ENCODE data around the gene CDK5. TPM values are rescaled to one million over a fixed set of nuclear protein-coding genes. Genes with fewer than 3 reads are reported as not detected.

CDK5 gene
- total RNA-seq, 1 experiment from 2014 or later: 23.8 TPM

DNA sequence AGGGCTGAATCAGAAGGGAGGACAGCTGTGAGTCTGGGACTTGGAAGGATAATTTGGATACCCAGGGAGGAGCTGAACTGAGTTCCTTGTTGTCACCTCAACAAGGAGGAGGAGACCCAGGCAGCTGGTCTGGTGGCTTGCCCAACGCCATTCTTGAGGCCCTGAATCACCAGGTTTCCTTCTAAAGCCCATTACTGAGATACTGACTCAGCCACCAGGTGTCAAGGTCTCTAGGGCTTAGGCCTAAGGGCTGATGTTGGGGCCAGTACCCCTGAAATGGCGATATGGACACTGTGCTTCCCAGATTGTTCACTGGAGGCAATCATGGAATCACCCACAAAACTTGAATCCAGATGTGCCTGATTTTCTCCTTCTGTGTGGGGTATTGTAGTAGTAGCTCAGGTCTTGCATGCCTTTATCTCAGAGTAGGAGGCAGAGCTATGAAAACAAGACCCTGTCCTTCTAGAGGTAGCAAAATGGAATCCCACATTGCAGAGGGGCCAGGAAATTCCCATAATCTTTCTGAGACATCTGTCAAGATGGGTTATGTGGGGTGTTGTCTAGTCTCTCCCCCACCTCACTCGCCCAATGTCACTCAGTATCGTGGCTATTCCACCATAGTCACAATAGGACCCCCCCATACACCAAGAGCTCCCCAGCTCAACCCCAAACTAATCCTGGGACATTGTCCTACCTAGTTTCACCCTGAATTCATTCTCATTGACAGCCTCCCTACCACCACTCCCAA, 31.6 kb downstream of the CDK5 start:
- Histone ChIP-seq H3K4me3 (ENCODE audit: low read depth, low read length) (no peak overlapping the region), H3K27me3 (replicated peaks; ENCODE audit: control insufficient read depth, insufficient read depth, low read length) (no peaks in the 10 kb centered on the region), H3K4me1 (peaks cover 30% of the 10 kb centered on the region), H3K9me3 (no peaks in the 10 kb centered on the region), H3K36me3 (ENCODE audit: control insufficient read depth, insufficient read depth, low read length) (no peaks in the 10 kb centered on the region)
- TF ChIP-seq CTCF (IDR thresholded peaks at IDR 0.05; ENCODE audit: insufficient read depth in 1 of 2, low read depth in 1 of 2, low read length in 1 of 2, severe bottlenecking in 1 of 2, unreplicated experiment in 1 of 2): no peak
- Mint-ChIP-seq H3K27ac (ENCODE audit: unreplicated experiment) (peak overlapping the region; percentile 99), H3K9me3 (ENCODE audit: unreplicated experiment) (no peaks in the 10 kb centered on the region), H3K36me3 (ENCODE audit: insufficient read depth, unreplicated experiment) (peaks cover 15% of the 10 kb centered on the region), H3K4me3 (ENCODE audit: unreplicated experiment) (peak overlapping the region; percentile 87), H3K4me1 (ENCODE audit: low read depth, unreplicated experiment) (peaks cover 37% of the 10 kb centered on the region), H3K27me3 (ENCODE audit: insufficient read depth, unreplicated experiment) (peaks cover 2% of the 10 kb centered on the region)
- intact Hi-C loops (cut with micrococcal nuclease; ENCODE audit: unreplicated experiment): no loop called here
- BruUV-seq (replicated peaks): no TSS peak
- no peak for DNase-seq
- CTCF ChIA-PET: no interaction called here
- POLR2A ChIA-PET: interaction anchor here (1.0 kb wide), 1 partner anchor 55 kb away, joined by 3 read pairs; the partner anchor contains the start of gene FASTK

GRCh38 chr7:151024435-151025056, 33.2 kb downstream of the CDK5 start, which contains the start of gene ATG9B:
TSS of gene ATG9B (minus strand) at chr7:151024494. CDS start at chr7:151024423, 71 bp downstream.
- H3K9me3 Mint-ChIP-seq (ENCODE audit: unreplicated experiment): no peaks in the 10 kb centered on the region
- no peaks in the 10 kb centered on the region for H3K36me3 ChIP-seq (ENCODE audit: control insufficient read depth, insufficient read depth, low read length)
- peak within 1 kb of the TSS; percentile 99 for H3K27ac Mint-ChIP-seq (ENCODE audit: unreplicated experiment)
- H3K27me3 Mint-ChIP-seq (ENCODE audit: insufficient read depth, unreplicated experiment): peaks cover 2% of the 10 kb centered on the region
- peaks cover 43% of the 10 kb centered on the region for H3K4me1 ChIP-seq
- peak in 1 of 2 experiments; percentile 64 for DNase-seq
- no peaks in the 10 kb centered on the region for H3K9me3 ChIP-seq
- no peak for TF ChIP-seq CTCF (IDR thresholded peaks at IDR 0.05; ENCODE audit: insufficient read depth in 1 of 2, low read depth in 1 of 2, low read length in 1 of 2, severe bottlenecking in 1 of 2, unreplicated experiment in 1 of 2)
- peaks cover 15% of the 10 kb centered on the region for H3K36me3 Mint-ChIP-seq (ENCODE audit: insufficient read depth, unreplicated experiment)
- POLR2A ChIA-PET: interaction anchor here (0.6 kb wide), 1 partner anchor 300 kb away, joined by 10 read pairs; no protein-coding TSS in a partner anchor
- peaks cover 47% of the 10 kb centered on the region for H3K4me1 Mint-ChIP-seq (ENCODE audit: low read depth, unreplicated experiment)
- CTCF ChIA-PET: interaction anchor here (0.7 kb wide), 1 partner anchor 22 kb away, joined by 6 read pairs; no protein-coding TSS in a partner anchor
- intact Hi-C loops (cut with micrococcal nuclease; ENCODE audit: unreplicated experiment): no loop called here
- no peaks in the 10 kb centered on the region for H3K27me3 ChIP-seq (replicated peaks; ENCODE audit: control insufficient read depth, insufficient read depth, low read length)
- H3K4me3 ChIP-seq (ENCODE audit: low read depth, low read length): no peak within 1 kb of the TSS
- BruUV-seq (replicated peaks): no TSS peak
- H3K4me3 Mint-ChIP-seq (ENCODE audit: unreplicated experiment): no peak within 1 kb of the TSS

GRCh38 chr7:151023232-151023631, 34.5 kb downstream of the CDK5 start:
- H3K9me3 ChIP-seq: no peaks in the 10 kb centered on the region
- no TSS peak for BruUV-seq (replicated peaks)
- no peaks in the 10 kb centered on the region for H3K27me3 ChIP-seq (replicated peaks; ENCODE audit: control insufficient read depth, insufficient read depth, low read length)
- ChIA-PET POLR2A (no interaction called here), CTCF (no interaction called here)
- no peaks in the 10 kb centered on the region for H3K9me3 Mint-ChIP-seq (ENCODE audit: unreplicated experiment)
- no peak overlapping the region for H3K4me3 Mint-ChIP-seq (ENCODE audit: unreplicated experiment)
- DNase-seq: no peak
- H3K4me3 ChIP-seq (ENCODE audit: low read depth, low read length): no peak overlapping the region
- H3K27ac Mint-ChIP-seq (ENCODE audit: unreplicated experiment): no peak overlapping the region
- peaks cover 7% of the 10 kb centered on the region for H3K36me3 Mint-ChIP-seq (ENCODE audit: insufficient read depth, unreplicated experiment)
- peaks cover 48% of the 10 kb centered on the region for H3K4me1 ChIP-seq
- no peak for TF ChIP-seq CTCF (IDR thresholded peaks at IDR 0.05; ENCODE audit: insufficient read depth in 1 of 2, low read depth in 1 of 2, low read length in 1 of 2, severe bottlenecking in 1 of 2, unreplicated experiment in 1 of 2)
- H3K27me3 Mint-ChIP-seq (ENCODE audit: insufficient read depth, unreplicated experiment): peaks cover 6% of the 10 kb centered on the region
- no peaks in the 10 kb centered on the region for H3K36me3 ChIP-seq (ENCODE audit: control insufficient read depth, insufficient read depth, low read length)
- peaks cover 39% of the 10 kb centered on the region for H3K4me1 Mint-ChIP-seq (ENCODE audit: low read depth, unreplicated experiment)
- intact Hi-C loops (cut with micrococcal nuclease; ENCODE audit: unreplicated experiment): no loop called here
